ENCODE measurements around the gene ATP5F1D.

ATP5F1D gene

DNA sequence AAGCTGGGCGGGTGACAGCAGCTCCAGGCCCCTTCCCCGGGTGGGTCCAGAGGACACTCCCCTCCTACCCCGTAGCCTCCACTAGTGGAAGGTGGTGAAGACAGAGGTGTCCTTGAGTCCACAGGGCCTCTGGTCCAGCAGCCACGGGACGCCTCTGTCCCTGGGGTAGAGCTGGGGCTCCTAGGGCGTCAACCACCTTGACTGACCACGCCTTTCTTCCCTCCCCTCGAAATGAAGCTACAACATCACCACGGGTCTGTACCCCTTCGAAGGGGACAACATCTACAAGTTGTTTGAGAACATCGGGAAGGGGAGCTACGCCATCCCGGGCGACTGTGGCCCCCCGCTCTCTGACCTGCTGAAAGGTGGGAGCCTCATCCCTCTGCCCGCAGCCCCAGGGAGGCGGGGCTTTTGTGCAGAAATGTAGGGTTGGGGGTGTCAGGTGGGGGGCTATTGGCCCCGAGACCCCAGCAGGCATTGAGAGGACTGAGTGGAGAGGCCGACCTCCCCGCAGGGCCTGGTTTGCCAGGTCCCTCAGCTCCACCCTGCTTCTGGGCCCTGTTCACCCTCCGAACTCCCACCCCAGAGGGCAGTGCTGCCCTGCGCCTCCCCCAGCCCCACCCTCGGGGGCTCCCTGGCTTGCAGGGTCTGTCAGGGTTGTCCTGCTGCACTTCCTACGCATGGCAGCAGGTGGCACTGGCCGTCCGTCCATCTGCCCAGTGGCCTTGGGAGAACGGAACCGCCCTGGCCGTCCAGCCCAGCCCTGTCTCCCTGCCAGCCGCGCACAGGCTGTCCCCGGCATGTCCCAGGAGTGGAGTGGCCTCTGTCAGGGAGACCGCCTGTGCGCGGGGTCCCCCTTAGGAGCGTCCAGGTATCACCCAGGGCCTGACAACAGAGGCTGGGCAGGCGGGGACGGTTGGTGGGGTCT lies 20.3 kb upstream of the ATP5F1D start:
- no peak for DNase-seq

DNA sequence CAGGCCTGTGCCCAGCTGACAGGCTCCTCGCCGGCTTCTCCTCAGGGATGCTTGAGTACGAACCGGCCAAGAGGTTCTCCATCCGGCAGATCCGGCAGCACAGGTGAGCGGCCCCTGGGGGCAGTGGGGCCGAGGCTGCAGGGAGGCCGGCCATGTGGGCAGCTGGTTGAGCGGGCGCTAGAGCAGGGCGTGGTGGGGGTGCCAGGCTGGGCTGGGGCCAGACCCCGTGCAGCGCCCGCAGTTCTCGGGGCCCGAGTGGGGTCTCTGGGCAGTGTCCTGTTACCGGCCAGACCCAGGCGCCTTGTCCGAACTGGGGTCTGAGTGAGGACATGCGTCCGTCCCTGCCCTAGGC lies 19.7 kb upstream of the ATP5F1D start:
- no peak for DNase-seq

DNA sequence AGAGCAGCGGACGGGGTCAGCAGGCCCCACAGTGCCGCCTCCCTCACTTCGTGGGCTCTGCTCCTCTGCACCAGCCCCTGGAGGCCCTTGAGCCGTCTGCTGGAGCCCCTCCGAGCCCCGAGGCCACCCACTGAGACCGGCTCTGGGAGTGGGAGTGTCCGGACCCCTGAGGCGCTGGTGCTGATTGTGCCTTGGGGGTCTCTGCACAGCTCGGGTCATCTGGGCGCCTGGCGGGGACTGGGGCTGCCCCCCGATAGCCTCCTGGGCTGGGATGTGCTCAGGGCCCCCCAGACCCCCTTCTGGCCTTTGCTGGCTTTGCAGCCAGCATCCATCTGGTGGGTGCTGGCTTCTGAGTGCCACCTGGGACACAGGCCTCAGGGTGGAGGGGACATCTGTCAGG lies 19.2 kb upstream of the ATP5F1D start:
- DNase-seq, result no peak

DNA sequence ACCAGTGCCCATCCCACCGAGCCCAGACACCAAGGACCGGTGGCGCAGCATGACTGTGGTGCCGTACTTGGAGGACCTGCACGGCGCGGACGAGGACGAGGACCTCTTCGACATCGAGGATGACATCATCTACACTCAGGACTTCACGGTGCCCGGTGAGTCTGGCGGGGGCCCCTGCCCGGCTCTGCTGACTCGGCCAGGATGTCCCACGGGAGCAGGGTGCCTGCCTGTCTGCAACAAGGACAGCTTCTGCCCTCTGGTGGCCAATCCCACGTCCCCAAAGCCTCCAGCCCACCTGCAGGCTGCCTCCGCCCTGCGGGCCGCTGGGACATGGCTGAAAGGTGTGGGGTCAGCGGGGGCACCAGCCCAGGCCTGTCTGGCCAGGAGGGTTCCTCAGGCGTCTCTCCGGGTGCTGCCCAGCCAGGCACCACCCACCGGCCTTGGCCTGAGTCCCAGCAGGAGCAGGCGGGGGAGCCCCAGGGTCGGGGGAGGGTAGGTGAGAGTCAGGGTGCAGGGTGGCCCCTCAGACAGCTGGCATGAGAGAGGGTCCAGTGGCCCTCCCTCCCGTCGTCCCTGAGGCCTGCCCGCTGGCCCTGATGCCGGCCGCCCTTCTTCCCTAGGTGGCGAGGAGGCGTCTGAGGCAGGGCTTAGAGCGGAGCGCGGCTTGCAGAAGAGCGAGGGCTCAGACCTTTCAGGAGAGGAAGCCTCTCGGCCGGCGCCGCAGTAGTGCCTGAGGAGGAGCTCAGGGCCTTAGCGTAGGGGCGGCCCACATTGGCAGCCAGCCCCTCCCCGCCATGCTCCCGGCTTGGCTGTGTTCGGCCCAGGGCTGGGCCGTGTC lies 18.3 kb upstream of the ATP5F1D start:
- DNase-seq, result peak; percentile 84

DNA sequence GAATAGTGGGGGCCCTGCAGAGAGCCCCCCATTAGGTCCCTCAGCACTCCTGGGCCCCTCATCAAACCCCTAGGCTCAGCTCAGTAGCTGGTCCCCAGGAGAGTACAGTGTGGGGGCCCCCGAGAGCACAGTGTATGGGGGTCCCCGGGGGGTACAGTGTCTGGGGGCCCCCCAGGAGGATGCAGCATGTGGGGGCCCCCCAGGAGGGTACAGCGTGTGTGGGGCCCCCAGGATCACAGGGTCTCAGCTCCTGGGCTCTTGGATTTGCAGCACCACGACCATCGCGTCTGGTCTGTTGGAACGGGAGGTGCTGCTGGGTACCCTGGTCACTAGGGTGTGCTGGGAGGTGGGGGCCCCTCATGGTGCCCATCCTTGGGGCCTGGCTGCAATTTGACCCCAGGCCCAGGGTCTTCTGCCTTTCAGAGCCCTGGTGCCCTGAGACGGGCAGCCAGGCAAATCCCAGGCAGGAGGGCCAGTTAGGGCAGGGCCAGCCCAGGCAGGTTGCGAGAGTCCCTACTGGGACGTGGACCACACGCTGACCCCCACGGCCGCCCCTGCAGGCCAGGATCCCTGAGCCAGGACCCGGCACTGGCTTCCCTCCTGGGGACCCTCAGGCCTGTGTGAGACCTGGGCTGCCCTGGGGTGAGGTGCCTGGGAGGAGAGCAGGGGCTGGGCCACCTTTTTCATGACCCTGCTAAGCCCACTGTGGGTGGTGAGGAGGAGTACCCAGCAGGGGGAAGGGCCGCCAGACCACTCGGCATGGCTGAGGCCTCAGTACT lies 17.3 kb upstream of the ATP5F1D start:
- no peak for DNase-seq

DNA sequence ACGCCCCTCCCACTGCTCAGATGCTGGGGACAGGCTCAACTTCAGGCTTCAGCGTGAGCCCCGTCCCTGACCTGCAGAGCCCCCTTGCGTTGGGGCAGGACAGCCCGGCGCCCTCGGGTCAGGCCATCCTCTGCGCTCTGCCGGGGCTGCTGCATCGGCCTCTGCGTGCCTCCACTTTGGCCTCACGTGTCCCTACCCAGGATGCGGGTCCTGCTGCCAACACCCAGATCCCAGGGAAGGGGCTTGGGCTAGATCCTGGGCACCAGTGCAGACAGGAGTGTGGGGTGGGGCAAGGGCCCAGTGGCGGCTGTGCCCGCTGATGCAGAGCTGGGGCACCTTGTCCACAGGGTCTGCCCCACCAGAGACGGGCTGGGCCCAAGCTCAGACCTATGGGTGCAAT lies 16.7 kb upstream of the ATP5F1D start:
- no peak for DNase-seq

DNA sequence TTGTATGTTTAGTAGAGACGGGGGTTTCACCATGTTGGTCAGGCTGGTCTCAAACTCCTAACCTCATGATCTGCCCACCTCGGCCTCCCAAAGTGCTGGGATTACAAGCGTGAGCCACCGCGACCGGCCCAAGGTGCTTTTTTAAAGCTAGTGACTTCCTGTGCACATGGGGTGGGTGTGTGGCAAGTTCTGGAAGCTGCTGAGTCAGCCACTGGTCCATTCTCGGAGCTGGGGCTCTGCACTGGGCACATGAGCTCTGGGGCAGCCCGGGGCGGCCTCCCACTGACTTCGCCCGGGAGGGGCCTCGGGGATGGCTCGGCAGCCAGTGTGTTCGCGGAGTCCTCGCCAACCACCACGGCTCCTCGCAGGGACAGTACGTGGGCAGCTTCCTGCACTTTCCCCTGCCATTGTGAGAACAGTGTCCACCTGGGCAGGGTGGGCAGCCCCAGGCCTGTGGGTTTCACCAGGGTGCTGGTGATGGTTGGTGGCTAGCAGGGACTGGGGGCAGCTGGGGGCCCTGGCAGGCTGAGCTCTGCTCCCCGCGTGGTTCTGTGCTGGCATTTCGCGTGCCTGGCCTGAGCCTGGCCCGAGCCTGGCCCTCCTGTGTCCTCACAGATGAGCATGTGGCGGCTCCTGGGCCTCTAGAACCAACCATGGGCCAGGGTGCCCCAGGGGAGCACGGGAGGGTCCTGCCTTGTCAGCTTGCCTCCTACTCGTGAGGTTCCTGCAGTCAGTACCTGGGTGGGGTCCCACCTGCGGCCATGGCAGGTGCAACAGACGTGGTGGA lies 15.9 kb upstream of the ATP5F1D start:
- DNase-seq, result no peak

DNA sequence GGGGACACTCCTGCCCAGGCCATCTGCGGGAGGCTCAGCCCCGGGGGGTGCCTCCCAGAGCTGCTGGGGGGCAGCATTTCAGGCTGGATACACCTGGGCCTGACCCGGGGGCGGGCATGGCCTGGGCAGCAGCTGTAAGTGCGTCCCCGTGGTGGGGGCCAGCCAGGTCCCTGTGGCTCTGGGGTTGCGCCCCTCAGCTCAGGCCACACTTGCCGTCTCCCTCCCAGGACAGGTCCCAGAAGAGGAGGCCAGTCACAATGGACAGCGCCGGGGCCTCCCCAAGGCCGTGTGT lies 15.4 kb upstream of the ATP5F1D start:
- no peak for DNase-seq

DNA sequence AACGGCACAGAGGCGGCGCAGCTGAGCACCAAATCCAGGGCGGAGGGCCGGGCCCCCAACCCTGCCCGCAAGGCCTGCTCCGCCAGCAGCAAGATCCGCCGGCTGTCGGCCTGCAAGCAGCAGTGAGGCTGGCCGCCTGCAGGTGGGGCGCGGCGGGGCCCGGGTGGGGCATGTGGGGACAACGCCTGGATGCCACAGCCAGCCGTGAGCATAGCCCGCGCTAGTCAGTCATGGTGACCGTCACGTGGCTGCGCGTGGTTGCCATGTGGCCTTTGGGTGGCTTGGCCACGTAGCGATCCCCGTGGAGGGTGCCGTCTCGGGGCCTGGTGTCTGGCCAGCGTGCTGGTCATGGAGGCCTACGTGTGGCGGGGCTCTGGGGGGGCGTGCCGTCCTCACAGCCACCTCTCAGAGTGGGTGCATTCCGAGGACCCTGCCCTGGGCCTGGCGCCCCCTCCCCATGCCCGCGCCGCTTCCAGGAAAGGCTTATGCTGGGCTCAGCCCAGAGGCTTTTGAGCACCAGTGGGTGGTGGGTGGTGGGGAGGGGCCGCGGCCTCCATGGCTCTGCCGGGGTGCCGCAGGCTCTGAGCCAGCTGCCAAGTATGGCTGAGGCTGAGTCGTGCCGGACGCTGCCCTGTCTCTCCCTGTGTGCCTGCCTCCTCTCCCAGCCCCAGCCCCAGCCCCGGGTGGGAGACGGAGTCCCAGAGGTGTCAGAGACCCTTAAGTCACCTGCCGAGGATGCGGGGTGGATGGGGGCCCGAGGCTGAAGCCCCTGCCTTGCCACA lies 14.8 kb upstream of the ATP5F1D start:
- DNase-seq, result no peak

DNA sequence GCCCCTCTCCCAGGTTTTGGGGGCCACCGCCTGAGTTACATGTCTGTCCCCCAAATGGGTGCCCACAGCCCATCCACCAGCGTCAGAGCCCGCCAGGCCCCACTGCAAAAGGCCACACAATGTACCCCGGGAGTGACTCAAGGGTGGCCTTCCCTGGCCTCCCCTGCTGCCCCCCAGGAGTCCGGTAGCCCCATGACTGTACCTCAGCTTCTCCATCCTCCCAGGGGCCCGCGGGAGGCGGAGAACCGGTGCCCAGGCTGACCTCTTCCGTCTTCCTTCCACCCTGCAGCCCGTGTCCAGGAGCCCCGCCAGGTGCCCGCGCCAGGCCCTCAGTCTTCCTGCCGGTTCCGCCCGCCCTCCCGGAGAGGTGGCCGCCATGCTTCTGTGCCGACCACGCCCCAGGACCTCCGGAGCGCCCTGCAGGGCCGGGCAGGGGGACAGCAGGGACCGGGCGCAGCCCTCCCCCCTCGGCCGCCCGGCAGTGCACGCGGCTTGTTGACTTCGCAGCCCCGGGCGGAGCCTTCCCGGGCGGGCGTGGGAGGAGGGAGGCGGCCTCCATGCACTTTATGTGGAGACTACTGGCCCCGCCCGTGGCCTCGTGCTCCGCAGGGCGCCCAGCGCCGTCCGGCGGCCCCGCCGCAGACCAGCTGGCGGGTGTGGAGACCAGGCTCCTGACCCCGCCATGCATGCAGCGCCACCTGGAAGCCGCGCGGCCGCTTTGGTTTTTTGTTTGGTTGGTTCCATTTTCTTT lies 14.1 kb upstream of the ATP5F1D start:
- DNase-seq, result no peak

DNA sequence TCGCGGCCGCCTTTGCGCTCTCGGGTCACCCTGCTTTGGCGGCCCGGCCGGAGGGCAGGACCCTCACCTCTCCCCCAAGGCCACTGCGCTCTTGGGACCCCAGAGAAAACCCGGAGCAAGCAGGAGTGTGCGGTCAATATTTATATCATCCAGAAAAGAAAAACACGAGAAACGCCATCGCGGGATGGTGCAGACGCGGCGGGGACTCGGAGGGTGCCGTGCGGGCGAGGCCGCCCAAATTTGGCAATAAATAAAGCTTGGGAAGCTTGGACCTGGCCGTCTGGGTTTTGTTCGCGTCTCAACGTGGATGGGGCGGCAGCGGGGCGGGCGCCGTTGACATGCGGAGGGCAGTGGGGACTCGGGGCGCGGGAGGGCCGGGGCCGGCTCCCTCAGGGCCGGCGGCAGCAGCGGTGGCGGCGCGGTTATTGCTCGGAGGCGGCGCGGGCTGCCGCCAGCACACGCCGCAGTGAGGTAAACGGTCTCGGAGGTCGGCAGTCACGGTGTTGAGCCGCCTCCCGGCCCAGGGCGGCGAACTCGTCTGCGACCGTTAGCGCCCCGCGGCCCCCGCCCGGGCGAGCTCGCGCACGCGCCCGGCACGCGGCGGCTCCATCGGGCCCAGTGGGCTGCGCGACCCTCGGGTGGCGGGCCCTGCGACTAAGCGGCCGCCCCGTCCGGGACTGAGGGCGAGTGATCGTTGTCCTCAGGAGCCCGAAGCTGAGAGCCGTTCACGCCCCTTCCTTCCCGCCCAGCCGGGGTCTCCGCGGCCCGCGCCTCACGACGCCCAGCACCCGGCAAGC lies 13.2 kb upstream of the ATP5F1D start:
- no peak for DNase-seq

DNA sequence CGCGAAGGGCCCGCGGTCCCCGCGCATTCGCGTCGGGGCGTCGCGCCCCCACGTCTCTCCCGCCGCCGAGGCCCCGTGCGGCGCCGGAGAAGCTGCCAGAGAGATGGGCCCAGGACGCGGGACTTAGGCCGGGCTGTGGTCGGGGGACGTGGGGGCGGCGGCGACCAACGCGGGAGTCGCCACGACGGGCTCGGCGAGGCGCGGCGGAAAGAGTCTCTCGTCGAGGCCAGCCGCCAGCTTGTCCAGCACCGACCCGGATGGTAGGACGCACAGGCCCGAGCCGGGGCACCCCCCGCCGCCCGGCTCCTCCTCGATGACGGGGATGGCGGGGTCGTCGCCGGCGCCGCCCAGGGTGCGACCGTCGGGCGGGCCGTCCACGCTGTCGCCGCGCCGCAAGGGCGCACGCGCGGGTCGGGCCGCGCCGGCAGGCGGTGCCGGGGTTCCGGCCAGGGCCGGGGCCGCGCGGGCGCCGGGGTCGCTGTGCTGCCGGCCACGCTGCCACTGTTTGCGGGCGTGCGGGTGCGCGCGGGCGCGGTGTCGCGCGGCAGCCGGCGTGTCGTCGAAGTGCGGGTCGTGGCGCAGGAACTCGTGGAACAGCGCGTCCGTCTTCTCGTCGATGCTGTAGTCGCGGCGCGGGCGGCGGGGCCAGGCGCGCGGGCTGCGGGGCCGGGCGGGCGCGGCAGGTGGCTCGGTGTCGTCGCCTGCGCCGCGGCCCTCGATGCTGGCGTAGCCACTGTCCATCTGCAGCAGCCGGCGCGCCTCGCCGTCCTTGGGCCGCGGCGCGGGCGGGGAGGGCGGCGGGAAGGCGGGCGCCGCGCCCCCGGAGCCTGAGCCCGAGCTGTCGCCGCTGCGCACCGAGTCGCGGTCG lies 12.3 kb upstream of the ATP5F1D start:
- no peak for DNase-seq

DNA sequence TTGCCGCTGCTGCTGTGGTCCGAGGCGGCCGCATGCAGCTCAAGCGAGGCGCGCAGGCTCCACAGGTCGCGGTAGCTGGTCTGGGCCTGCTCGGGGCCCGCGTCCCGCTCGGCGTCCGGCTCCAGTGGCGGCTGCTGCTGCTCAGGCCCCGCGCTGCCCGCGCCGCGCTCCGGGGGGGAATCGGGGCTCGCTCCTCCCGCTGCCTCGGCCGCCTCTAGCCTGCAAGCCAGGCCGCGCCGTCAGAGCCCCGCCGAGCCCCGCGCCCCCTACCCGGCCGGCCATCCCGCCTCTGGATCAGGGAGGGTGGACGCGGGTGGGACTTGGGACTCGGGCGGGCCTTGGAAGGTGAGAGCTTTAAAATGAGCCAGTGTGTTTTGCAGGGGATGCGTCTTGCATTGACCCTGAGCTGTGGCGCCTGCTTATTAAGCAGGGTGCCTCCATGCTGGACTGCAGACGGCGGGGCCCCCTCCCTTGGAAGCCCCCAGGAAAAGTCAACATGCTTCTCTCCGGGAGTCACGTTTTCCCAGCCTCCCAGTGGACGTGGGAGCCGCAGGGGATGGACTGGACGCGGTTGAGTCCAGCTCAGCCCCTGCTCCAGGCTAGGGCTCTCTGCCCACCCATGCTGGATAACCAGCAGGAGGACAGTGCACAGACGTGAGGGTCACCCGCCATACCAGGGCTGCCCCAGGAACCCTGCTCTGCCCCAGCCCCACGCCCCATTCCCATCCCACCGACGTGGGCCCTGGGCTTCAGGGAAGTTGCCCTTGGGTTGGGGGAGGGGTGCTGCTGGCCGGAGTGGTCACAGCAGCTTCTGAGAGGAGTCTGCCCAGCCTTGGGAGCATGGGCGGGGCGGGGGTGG lies 11.4 kb upstream of the ATP5F1D start:
- DNase-seq, result no peak

DNA sequence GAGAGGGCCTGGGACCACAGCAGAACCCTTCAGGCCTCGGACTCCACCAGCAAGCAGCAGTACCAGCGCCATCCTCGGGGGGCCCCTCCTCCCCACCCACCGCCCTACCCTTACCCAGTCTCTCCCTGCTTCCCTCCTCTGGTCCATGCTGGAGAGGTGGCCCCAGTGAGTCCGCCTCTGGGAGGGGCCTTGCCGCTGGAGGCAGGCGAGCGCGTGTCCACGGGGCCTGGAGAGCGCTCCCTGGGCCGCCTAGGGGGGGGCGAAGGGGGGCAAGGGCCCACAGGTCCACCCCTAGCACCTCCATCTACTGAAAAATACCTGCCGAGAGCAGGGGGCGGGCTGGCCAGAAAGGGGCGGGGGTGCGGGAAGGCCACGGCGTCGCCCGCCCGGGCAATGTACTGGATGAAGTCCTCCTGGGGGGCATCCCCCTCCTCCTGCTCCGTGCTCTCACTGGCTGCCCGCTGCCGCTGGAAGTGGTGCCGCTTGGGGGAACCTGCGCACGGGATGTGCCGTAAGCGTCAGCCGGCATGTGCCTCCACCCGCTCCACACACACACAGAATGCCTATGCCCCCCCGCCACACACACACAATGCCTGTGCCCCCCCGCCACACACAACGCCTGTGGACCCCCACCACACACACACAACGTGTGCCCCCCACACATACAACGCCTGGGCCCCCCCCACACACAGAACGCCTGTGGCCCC lies 10.6 kb upstream of the ATP5F1D start:
- no peak for DNase-seq

DNA sequence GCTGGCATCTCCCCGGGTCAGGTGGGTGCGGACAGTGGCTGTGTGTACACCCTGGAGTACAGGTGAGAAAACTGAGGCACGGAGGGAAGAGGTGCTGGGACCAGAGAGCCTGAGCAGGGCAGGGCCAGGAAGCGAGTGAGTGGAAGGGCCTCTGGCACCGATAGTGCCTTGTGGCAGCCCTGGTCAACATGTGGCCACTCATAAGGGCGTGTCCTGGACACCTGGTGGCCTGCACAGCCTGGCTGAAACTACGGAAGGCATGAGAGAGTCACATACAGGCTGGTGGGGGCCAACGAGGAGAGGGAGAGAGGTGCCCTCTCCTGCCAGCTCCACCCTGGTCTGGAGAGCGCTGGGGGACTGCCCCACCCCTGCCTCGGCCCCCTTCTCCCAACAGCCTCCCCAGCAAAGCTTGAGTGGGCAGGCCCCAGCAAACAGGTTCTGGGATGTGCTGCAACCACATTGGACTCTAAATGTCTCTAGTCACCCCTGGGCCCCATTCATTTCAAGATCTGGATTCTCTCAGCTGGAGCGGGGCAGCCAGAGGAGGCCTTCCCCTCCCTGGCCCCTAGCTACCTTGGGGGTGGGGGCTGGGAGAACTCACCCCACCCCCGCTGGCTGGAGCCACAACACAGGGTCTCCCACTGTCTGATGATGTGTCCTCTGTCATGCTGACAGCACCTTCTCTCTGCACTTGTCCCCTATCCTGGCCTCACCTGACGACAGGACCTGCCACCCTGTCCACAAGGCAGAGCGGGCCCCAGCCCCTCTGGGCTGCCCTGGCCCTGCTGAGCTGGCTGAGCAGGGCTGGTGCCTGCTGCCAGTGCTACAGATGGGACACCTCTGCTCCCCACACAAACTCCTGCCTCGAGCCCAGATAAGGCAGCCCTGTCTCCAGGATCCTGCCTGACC lies 9.6 kb upstream of the ATP5F1D start:
- DNase-seq, result no peak

DNA sequence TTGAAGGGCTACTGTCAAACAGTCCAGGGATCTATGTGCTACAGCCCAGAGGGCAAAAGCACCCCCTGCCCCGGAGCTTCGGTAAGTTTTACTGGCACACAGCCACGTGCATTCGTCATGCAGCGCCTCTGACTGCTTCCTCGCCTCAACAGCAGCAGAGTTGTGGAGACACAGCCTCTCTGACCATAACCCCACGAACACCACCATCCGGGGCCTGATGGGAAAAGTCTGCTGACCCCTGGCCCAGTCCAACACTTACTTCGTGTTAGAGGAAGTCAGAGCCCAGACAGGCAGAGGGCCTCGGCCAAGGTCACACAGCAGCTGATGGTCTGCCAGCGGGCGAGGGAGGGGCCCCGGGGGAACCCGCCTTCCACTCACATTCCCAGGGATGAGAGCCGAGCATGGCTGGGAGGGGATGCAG lies 8.9 kb upstream of the ATP5F1D start:
- DNase-seq, result no peak
